8988T (cell line): ENCODE measurements around the gene SLC37A1.
"Not testable (repeated sequence)": the region's sequence is repeated elsewhere in the genome, so short reads cannot be mapped to it uniquely, and the experiment has no call there.

Source experiments
- DNase-seq: peaks from one replicate; pipeline ENCODE4 v3.0.0; 2011

SLC37A1 gene

DNA sequence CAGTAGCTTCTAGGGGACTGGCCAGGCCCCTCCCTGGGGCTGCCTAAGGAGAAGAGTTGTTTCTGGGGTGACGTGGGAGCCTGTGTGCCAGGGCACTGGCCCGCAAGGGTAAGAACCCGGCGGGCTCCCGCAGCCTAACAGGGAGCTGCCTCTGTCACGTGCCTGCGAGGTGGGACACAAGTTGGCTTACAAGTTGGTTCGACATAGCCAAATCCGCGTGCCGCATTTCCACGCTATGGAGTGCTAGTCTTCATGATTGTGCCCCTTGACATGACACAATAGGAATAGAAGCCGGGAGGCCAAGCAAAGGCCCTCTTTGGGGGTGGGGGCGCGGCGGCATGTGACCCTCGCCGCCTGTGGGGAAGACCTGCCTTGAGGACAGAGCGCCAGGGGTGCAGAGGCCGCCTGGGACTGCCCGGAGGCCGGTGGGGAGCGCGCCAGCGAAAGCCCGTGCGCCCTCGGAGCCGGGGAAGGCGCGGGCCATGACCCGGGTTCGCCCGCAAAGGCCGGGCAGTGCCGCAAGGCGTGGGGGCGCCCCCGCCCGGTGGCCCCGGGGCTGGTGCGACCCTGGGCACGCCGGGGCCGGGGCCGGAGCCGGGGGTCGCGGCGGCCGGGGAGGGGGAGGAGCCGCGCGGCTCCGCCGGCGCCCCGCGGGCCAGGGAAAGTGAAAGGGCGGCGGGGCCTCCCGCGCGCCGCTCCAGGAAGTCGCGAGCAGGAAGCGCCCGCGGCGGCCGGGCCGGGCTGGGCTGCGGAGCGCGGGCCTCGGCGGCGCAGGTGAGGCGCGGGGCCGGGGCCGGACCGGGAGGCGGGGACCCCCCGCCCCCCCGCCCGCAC is at the start of gene SLC37A1:
SLC37A1 (plus strand) TSS at position 702 of the 834 bp plus-strand sequence. CDS start 4,603 bp downstream, outside the sequence.
- DNase-seq: peak; percentile 34

DNA sequence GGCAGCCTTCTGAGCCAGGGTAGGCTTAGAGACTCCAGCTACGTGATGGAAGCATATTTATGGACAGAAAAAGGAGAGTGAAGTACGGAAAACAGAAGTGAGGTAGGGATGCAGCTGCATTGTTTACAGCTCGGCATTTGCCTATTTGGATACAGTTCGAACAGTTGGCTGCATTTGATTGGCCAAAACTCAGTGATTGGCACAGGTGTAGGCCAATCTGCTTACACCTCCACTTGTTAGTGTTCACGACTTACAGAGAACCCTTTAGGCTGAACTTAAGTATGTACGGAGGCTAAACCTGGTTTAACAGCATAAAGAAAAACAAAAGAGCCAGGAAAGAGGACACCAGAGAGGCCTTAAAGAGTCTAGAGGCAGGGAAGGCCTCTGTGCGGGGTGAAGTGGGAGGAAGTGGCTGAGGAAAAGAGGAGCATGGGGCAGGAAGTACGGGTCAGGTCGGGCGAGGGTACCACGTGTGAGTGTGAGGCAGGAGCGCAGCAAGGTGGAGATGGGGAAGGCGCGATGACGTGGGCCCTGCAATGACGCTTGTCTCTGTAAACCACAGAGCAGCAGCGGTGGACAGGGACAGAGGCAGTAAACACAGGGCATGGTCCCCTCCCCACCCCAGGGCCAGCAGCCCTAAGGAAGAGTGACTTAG is 49.7 kb upstream of the SLC37A1 start:
- no peak for DNase-seq

DNA sequence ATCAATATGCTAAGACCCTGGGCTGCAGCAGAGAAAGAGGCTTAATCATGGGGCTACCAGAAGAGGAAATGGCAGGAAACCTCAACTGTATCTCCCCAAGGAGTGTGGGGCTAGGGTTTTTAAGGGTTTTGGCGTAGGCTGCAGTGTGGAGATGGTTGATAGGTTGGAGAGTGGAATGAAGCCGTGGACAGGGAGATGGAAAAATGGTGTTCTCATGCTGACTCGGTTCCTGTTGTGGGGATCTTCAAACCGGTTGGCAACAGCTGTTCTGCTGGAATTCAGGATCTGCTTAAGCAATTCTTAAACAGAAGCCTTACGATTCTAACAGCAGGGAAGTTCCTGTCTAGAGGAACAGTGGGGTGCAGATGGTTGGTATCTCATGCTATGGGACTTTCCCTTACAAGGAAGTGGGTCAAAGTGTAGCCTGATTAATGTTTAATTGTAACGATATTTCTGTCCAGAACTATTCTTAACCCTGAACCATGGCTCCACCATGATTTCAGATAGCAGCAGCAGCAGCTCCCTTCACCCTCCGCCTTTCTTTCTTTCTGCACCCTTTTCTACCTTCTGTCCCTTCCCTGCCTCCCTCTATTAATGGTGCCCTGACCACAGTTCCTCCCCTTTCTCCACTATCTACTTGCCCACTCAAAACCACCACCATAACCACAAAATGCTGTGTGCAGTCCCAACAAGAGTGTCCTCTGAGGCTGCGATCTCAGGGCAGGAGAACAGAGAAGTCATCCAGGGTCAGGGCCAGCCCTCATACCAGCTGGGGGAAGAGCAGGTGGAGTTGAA is 48.4 kb upstream of the SLC37A1 start:
- no peak for DNase-seq

DNA sequence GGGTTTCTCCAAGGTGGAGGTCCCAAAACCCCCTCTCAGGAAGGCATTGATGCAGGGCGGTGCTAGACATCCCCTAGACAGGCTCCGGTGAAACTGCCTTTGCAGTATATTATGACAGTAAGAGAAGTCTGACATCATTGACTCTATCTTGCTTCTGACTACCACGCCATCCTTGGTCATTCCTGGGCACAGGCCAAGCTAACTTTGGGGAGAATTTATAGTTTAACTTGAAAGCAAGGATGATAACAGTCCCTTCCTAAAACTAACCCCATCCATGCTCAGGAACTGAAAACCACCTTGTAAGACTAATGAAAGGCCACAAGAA is 47.9 kb upstream of the SLC37A1 start:
- DNase-seq: no peak

DNA sequence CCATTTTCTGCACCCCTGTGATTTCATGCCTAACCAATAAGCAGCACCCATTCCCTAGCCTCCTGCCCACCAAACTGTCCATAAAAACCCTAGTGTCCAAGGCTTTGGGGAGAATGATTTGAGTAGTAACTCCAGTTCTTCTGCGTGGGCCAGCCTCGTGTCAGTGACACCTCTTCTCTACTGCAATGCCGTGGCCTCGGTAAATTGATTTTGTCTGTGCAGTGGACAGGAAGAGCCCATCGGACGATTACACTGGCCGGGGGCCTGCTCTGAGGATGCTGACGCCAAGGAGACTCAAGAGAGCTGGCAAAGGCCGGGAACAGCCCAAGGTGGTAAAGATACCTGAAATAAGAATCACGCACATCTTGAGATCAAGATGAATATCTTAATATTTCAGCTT is 47.0 kb upstream of the SLC37A1 start:
- DNase-seq: no peak

DNA sequence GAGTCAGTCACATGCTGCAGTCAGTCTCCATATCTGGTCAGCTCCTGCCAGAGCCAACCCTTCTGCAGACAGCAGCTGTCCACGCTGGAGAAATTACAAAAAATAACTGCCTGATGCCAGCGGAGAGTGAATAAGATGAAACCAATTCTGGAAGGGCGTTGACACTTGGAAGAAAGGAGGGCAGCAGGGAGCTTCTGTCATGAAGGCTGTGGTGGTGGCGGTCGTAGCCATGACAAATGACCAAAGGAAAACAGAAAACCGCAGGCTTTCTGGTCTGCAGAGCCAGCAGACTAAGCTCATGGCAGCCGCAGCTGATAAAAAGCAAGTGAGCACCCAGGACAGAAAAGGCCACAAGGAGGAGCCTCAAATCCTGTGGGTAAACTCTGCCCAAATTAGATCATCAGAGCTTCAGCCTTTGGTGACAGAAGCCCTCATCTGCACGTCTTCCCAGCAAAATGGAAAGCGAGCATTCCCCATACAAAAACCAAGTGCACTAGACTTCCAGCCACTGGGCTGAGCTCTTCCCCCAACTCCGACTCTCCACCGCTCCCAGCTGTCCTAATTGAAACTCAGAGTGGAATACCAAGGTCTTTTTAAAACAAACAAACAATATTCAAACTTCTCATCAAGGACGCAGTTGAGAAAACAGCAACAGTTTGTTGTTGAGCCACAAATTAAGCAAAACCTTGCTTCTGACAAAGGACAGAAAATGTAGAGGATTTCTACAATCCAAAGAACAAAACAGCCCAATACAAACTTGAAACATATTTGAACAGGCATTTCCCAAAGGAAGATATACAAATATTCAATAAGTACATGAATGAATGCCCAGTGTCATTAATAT is 46.3 kb upstream of the SLC37A1 start:
- peak; percentile 30 for DNase-seq

DNA sequence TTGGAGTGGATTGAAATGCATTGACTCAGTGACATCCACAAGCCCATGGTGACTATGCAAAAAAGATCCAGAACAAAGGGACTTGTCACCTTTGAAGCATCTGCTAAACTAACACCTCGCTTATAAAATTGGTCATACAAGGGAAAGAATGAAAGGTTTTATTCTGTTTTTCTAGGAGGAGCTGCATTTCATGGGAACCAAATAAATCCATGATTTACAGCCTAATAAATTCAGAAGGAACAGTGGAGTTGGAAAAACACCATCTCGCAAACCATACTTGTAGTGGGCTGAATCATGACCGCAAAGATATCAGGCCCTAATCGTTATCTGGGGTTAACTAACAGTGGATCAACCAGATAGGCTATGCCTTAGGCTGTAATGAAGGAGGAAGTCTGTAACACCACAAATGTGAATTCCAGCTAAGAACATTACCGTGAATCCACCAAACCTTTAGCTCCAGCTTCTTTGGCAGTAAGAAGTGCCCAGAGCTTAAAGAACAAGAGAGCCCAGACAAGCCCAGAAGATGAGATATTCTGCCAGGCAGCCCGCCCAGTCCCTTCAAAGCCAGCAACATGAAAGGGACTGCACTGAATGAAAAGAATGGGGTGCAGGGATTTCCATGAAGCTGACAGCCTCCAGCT is 45.0 kb upstream of the SLC37A1 start:
- no peak for DNase-seq

DNA sequence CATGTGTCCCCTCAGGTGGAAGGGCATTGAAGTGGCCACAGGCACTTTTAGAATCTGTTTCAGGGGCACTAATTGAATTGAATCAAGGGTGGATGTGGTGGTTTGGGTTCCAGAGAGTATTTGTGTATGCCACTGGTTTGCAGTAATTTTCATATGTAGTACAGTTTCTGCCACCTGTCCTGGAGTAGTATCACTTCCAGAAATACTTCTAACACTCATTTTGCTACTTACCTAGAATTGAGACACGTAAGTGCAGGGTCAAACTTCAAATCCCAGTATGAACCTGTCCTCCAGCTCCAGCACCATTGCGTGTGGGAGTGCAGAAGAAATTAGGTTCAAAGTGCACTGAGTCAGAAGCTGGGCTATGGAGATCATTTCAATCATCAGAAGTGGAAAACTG is 44.4 kb upstream of the SLC37A1 start:
- no peak for DNase-seq

DNA sequence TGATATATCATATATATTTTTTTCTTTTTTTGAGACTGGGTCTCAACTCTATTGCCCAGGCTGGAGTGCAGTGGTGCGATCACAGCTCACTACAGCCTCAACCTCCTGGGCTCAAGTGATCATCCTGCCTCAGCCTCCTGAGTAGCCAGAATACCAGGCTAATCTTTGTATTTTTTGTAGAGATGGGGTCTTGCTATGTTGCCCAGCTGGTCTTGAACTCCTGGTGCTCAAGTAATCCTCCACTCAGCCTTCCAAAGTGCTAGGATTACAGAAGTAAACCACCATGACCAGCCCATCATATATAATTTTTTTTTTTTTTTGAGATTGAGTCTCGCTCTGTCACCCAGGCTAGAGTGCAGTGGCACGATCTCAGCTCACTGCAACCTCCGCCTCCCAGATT is 43.9 kb upstream of the SLC37A1 start:
- DNase-seq: not testable (repeated sequence)

DNA sequence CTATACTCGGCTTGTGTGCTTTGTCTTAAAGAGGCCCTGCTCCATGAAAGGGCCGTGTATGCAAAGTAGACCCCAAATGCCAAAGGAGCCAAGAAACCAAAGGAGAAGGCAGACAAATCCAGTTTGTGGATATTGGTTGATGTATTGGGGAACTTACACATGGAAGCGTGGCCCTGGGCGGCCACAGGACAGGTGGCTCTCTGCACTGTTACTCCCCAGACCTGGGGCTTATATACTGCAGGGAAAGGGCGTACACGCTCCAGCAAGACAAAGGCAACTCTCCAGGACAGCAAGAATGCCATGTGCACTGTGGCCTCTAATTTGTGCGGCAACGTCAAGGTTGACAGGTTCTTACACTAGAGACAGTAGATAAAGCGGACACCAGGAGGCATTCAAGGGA is 42.4 kb upstream of the SLC37A1 start:
- no peak for DNase-seq

DNA sequence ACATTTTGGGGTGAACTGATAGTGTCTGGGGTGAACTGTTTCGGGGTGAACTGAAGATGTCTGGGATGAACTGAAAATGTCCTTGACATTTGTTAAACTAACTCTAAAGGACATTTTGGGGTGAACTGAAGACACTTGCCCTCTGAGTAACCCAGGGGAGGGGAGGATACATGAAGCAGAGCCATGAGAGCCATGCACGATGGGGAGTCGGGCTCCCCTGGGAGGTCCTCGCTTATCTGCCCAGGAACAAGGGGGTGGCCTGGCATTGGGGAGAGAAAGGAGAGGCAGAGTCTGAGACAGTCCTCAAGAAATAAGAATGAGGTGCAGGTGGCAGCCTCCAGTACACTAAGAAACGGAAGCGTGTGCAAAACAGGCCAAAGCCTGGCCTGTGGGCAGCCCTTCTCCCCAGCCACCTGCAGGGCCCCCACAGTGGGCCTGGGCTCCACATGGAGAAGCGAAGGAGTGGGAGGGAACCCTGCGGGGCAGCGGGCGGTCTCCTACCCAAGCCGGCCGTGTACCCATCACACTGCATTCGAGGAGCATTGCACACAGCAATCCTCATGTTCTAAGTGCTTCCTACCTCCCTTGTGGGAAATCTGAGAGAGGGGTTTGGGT is 41.8 kb upstream of the SLC37A1 start:
- DNase-seq: no peak

DNA sequence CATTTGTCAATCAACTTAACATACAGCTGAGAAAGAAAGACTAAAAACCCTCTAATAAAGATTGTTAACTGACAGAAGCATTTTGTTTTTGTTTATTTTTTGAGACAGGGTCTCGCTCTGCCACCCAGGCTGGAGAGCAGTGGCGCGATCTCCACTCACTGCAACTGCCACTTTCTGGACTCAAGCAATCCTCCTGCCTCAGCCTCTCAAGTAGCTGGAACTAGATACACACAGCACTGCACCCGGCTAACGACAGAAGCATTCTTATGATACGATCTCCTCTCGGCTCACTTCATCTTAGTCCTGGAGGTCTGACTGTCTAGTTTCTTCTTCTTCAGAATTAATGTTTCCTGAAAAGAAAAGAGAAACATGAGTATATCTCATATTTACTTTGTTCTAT is 41.1 kb upstream of the SLC37A1 start:
- no peak for DNase-seq

DNA sequence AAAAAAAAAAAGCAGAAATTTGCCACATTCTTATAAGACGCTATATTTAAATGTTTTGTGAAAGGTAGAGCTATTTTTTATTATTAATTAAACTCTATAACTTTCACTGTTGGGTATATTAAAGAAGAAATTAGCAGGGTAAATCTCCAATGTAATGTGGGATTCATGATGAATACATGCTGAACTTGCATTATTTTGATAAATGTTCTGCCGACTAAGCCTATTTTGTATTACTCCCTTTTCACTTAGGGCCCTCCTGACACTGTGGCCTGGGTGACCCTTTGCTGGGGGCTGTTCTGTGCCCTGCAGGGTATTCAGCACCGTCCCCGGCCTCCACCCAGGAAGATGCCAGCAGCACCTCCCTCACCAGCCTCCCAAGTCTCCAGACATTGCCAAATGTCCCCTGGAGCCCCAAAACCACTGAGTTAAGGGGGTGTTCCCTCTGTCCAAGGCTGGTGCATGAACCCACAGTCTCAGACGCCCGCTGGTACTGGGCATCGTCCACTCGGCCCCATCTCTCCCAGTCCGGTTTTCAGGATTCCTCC is 40.1 kb upstream of the SLC37A1 start:
- no peak for DNase-seq

DNA sequence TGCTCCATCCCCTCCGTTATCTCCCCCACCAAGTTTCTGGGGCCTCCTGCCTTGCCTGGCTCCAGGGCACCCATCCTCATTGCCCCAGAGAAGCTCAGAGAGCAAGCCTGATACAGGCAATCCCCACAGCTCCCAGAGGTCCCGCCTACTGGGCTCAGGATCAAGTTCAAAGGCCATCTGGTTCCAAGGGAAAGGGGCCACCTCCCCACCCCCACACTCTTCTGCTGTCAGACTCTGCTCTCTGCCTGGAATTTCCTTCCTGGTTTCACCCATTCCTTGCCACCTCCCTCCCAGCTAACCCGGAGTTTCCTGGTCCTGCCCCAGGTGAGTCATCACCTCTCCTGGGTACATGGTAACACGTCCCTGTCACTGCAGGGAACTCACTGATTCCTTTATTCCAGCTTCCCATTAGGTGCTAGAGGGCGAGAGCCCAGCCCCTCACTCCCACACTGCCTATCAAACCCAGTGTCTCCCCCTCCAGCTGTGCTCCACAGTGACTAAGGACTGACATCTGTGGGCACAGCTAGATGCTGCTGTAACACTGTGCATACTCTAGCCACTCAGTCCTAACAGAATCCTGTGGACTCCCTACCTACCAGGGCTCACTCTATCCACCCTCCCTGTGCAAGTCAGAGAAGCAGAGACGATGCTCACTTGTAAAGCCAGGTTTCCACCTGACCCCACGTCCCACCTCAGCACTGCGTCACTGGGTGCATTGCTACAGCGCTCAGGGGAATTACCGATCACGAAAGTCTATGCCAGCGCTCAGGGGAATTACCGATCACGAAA is 39.4 kb upstream of the SLC37A1 start:
- peak; percentile 52 for DNase-seq

DNA sequence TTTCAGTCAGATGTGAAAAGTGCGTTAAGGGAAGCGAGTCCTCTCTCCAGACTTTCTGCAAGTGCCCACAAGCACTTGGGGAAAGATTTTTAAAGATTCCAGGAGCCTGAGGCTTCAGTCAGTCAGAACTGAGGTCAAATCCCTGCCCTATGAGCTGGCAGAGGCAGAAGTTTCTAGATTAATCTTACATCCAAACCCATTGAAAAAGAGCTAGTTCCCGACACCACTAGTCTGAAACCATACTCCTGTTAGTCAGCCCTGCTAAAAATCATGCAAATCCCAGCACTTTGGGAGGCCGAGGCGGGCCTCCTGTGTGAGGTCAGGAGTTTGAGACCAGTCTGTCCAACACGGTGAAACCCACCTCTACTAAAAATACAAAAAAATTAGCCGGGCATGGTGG is 38.6 kb upstream of the SLC37A1 start:
- DNase-seq: no peak

DNA sequence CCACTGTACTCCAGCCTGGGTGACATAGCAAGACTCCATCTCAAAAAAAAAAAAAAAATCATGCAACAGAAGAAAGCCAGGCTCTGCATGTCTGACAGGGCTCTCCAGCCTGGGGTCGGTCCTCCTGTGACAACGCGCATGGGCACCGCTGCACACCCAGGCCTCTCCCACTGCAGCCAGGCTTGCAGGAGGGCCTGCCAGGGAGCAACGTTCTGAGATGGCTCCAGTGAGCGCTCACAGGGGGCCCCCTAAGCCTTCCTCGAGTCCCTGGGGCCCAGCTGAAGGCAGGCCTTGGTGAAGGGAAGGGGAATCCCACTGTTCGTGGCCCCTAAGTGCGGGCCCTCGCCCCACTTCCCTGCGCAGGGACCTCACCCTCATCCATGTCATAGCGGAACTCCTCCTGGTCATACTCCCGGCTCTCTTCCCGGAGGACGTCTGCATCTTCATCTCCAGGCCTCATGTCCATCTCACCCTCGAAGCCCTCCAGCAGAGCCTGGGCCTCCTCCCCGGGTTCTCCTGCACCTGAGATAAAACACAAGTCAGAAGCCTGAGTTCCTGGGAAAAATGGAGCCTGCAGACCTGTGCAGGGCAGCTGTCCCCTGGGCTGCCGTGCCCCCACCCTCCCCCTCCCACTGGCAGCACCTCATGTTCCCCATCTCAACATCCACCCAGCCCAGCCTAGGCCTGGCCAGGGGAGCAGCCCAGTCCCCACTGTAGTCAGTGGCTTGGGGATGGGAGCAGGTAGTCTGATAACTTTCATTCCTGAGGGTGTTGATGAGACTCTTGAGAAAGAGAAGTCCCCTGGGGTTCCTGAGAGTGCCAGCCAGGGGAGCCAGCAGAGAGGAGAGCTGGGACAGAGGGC is 37.9 kb upstream of the SLC37A1 start:
- no peak for DNase-seq

DNA sequence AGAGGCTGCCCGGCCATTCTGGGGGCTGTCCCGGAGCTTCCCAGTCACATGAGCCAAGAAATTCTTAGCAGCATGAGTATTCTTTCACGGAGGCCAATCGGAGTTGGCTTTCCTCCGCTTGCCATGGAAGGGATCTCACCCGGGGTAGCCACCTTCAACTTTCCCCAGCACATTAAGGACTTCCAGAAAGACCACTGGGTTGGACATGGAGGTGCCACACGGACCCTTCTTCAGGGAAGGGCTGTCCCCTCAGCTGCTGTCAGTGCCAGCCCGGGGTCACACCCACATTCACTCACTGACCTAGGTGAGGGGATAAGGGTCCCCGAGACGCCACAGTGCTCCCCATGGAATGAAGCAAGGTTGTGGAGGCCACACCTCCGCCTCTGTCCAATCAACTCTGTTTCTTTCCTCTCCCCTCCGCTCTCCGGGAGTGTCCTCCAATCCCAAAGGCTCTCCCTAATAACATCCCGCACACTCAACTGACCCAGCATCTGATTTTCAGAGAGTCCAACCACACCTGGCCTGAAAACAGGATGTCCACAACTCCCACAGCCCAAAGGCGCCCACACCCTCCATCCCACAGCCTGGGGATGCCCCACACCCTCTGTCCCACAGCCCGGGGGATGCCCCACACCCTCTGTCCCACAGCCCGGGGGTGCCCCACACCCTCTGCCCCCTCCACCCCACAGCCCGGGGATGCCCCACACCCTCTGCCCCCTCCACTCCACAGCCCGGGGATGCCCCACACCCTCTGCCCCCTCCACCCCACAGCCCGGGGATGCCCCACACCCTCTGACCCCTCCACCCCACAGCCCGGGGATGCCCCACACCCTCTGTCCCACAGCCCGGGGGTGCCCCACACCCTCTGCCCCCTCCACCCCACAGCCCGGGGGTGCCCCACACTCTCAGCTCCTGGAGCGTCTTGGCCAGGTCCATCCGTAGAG is 37.0 kb upstream of the SLC37A1 start:
- DNase-seq: no peak

DNA sequence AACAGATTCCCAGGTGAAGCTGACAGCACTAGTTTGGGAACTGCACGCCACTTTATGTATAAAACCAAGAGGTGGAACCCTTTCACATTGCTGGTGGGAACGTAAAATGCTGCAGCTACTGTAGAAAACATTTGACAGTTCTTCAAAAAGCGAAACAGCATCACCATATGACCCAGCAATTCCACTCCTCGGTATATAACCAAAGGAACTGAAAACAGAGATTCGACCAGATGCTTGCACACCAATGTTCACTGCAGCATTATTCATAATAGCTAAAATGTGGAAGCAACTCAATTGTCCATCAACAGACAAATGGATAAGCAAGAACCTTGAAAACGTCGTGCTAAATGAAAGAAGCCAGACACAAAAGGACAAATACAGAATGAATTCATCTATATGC is 35.1 kb upstream of the SLC37A1 start:
- DNase-seq: no peak

DNA sequence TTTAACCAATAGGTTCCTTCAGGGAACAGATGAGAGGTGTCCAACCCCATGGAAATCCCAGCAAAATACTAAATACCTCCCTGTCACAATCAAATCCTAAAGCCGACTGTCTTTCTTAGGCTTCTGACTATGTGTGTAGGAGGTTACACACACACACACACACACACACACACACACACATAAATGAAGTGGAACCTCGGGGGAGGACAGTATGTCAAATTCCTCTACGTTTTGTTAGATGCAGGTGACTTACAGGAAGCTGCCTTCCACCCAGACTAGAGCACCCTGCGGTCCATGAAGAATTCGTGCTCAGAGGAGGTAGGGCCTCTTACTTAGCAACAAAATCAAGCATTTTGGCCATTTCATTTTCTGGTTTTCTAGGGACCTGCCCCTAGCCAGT is 34.1 kb upstream of the SLC37A1 start:
- no peak for DNase-seq
